ENCODE data around the gene CINP. TPM values are rescaled to one million over a fixed set of nuclear protein-coding genes. Genes with fewer than 3 reads are reported as not detected.

The CINP gene
- total and polyA plus RNA-seq, 9 of the 15 experiments (the other 6 are each of a cell fraction or from before 2014, with no cell fraction given): 36.3 to 63.2 (median 43.7) TPM

DNA sequence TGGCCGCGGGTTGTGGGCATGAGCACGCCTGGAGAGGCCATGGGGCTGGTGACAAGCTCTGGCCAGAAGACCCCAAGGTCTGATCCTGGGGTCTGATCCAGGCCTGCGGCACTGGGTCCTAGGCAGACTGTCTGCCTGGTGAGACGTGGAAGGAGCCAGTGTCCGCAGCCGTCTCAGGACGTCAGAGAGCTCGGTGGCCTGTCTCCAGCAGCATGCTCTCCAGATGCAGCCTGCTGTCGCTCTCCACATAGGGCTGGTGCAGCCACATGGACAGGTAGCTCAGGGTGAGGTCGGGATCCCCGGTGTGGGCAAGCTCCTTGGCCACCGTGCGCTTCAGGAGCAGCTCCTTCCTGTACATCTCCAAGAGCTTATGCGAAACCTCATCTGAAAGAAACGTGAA, 14.3 kb downstream of the CINP start:
- no TSS peak for BruUV-seq (replicated peaks)

More for the DNA sequence above, 14.3 kb downstream of the CINP start:
- POLR2A ChIA-PET: interaction anchor here (0.9 to 1.3 kb wide), 2 partner anchors 12 to 13 kb away, joined by 3 to 4 read pairs; no protein-coding TSS in a partner anchor
- FAIRE-seq (no peak), ATAC-seq (no peak), DNase-seq (ENCODE audit: extremely low read depth in 1 of 4, low spot score in 3 of 4) (no peak)
- Histone ChIP-seq H3K27ac (ENCODE audit: extremely low read depth, low read depth, low read length) (no peak overlapping the region), H3K4me2 (ENCODE audit: insufficient read depth, low read length) (no peak overlapping the region), H3K27me3 (ENCODE audit: control insufficient read depth in 2 of 2, insufficient read depth in 2 of 2, low read length in 2 of 2) (no peaks in the 10 kb centered on the region), H3K9me1 (ENCODE audit: control insufficient read depth, insufficient read depth, low read length) (no peaks in the 10 kb centered on the region), H2AFZ (ENCODE audit: low read depth, low read length) (no peak overlapping the region), H3K9ac (ENCODE audit: insufficient read depth in 1 of 2, low read depth in 2 of 2, low read length in 2 of 2) (no peak overlapping the region; a peak in 1 of 4 replicates), H3K4me1 (replicated peaks in 1 of 2; ENCODE audit: control insufficient read depth in 2 of 2, insufficient read depth in 2 of 2, low read length in 2 of 2) (no peaks in the 10 kb centered on the region), H4K20me1 (replicated peaks; ENCODE audit: control insufficient read depth, insufficient read depth, low read length) (no peaks in the 10 kb centered on the region), H3K9me3 (replicated peaks; ENCODE audit: control insufficient read depth, insufficient read depth, low read depth, low read length) (no peaks in the 10 kb centered on the region), H3K79me2 (ENCODE audit: control insufficient read depth, insufficient read depth, low read length) (no peaks in the 10 kb centered on the region), H3K4me3 (no peak overlapping the region), H3K36me3 (ENCODE audit: control insufficient read depth, insufficient read depth, low read length) (peaks cover 45% of the 10 kb centered on the region)
- TF ChIP-seq RBBP5 (IDR thresholded peaks at IDR 0.05; ENCODE audit: borderline replicate concordance, insufficient read depth, low read length, poor library complexity, severe bottlenecking) (no peak), ZNF518B (CRISPR knock-in tag; IDR thresholded peaks at IDR 0.05) (no peak), GATAD2A (IDR thresholded peaks at IDR 0.05) (no peak), CBFB (CRISPR knock-in tag; IDR thresholded peaks at IDR 0.05) (no peak), CCAR2 (IDR thresholded peaks at IDR 0.05; ENCODE audit: low read depth, low read length) (no peak), TCF7 (IDR thresholded peaks at IDR 0.05; ENCODE audit: borderline replicate concordance) (no peak), ZBTB1 (CRISPR knock-in tag; IDR thresholded peaks at IDR 0.05; ENCODE audit: borderline replicate concordance, low read depth) (no peak)
- TF ChIP-seq, protein P1, sequence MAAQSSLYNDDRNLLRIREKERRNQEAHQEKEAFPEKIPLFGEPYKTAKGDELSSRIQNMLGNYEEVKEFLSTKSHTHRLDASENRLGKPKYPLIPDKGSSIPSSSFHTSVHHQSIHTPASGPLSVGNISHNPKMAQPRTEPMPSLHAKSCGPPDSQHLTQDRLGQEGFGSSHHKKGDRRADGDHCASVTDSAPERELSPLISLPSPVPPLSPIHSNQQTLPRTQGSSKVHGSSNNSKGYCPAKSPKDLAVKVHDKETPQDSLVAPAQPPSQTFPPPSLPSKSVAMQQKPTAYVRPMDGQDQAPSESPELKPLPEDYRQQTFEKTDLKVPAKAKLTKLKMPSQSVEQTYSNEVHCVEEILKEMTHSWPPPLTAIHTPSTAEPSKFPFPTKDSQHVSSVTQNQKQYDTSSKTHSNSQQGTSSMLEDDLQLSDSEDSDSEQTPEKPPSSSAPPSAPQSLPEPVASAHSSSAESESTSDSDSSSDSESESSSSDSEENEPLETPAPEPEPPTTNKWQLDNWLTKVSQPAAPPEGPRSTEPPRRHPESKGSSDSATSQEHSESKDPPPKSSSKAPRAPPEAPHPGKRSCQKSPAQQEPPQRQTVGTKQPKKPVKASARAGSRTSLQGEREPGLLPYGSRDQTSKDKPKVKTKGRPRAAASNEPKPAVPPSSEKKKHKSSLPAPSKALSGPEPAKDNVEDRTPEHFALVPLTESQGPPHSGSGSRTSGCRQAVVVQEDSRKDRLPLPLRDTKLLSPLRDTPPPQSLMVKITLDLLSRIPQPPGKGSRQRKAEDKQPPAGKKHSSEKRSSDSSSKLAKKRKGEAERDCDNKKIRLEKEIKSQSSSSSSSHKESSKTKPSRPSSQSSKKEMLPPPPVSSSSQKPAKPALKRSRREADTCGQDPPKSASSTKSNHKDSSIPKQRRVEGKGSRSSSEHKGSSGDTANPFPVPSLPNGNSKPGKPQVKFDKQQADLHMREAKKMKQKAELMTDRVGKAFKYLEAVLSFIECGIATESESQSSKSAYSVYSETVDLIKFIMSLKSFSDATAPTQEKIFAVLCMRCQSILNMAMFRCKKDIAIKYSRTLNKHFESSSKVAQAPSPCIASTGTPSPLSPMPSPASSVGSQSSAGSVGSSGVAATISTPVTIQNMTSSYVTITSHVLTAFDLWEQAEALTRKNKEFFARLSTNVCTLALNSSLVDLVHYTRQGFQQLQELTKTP (IDR thresholded peaks at IDR 0.05; ENCODE audit: low read depth in 1 of 2, partially characterized antibody in 2 of 2): no peak
- CTCF ChIA-PET (ENCODE audit: low intra/inter-chr PET ratio): no interaction called here
- intact Hi-C loops (cut with micrococcal nuclease): no loop called here
- in situ Hi-C loops (cut with MboI): no loop called here
- 96% methylated on average over 9 of the region's 16 CpGs for WGBS (ENCODE audit: insufficient coverage, low coverage, missing lambda C conversion rate)
